A673 (cell line): Measurements from ENCODE around the gene ISOC2. TPM values are rescaled to one million over a fixed set of nuclear protein-coding genes. Genes with fewer than 3 reads are reported as not detected.

Experiments
- BruUV-seq: library from RNA; stranded (reverse); fragments of 400-500 nt; replicated peaks from 2 replicates; lab custom pipeline; 2021; lab: Mats Ljungman, UMichigan
- CTCF ChIA-PET: fragments of 300-600 bp; sonication (Branson Sonifier 250); formaldehyde crosslinking; loops from one replicate; lab custom pipeline; 2022; ENCODE audit warnings: antibody characterized with exemption; lab: Charles Lee
- POLR2A ChIA-PET: fragments of 300-600 bp; sonication (Branson Sonifier 250); formaldehyde crosslinking; loops from one replicate; lab custom pipeline; 2022; ENCODE audit warnings: antibody characterized with exemption; ENCODE audit not compliant: low non-redundant PET; lab: Charles Lee
- DNase-seq: peaks from one replicate; pipeline ENCODE4 v3.0.0-alpha.2; 2015; ENCODE audit warnings: low spot score
- H3K27ac ChIP-seq: fragments of 200-600 bp; sonication (generic); 2 replicates; pipeline ENCODE4 v1.5.1; 2016; ENCODE audit warnings: mixed run types, low read depth, mild to moderate bottlenecking, mixed read lengths, antibody characterized with exemption, low read length; ENCODE audit not compliant: poor library complexity, severe bottlenecking
- H3K27me3 ChIP-seq: fragments of 200-600 bp; sonication (generic); replicated peaks from 2 replicates; pipeline ENCODE4 v1.6.1; 2017; ENCODE audit warnings: mixed run types, low read depth, mild to moderate bottlenecking, mixed read lengths, antibody characterized with exemption, low read length; ENCODE audit not compliant: insufficient read depth, poor library complexity
- H3K36me3 ChIP-seq: fragments of 200-600 bp; sonication (generic); 2 replicates; pipeline ENCODE4 v1.6.1; 2016; ENCODE audit warnings: mixed run types, mild to moderate bottlenecking, mixed read lengths, antibody characterized with exemption, low read length; ENCODE audit not compliant: insufficient read depth, poor library complexity, severe bottlenecking
- H3K4me1 ChIP-seq: fragments of 200-600 bp; sonication (generic); 2 replicates; pipeline ENCODE4 v1.6.1; 2017; ENCODE audit warnings: mixed run types, mild to moderate bottlenecking, mixed read lengths, antibody characterized with exemption, low read length; ENCODE audit not compliant: insufficient read depth, poor library complexity, severe bottlenecking
- H3K4me3 ChIP-seq: fragments of 200-600 bp; sonication (generic); 2 replicates; pipeline ENCODE4 v1.5.1; 2016; ENCODE audit warnings: low read depth, mixed run types, mild to moderate bottlenecking, mixed read lengths, low read length; ENCODE audit not compliant: poor library complexity, severe bottlenecking
- H3K9me3 ChIP-seq: fragments of 200-600 bp; sonication (generic); 2 replicates; pipeline ENCODE4 v1.6.1; 2016; ENCODE audit warnings: mixed run types, low read depth, mild to moderate bottlenecking, mixed read lengths, antibody characterized with exemption, low read length; ENCODE audit not compliant: poor library complexity, severe bottlenecking
- CTCF ChIP-seq: fragments of 300-800, 200-600 bp; sonication (generic); conservative IDR thresholded peaks from 2 replicates; pipeline ENCODE4 v1.5.1; 2017; ENCODE audit warnings: low read depth, mild to moderate bottlenecking, antibody characterized with exemption, low read length, moderate library complexity, mixed read lengths
- EZH2 ChIP-seq: fragments of 200-600 bp; sonication (generic); IDR thresholded peaks from 2 replicates; pipeline ENCODE4 v1.6.1; 2017; ENCODE audit warnings: borderline replicate concordance, low read depth, mild to moderate bottlenecking, mixed read lengths, antibody characterized with exemption, low read length; ENCODE audit not compliant: poor library complexity, severe bottlenecking
- intact Hi-C: fragments of 100-400 bp; cut with micrococcal nuclease; formaldehyde crosslinking; loops from one replicate; pipeline ENCODE4 v1.10.0; 2022; ENCODE audit not compliant: unreplicated experiment
- total RNA-seq: library from RNA; stranded (reverse); gene quantifications from 2 replicates; pipeline ENCODE4 v1.2.3, GENCODE V29; 2021

Gene ISOC2
- total RNA-seq, 1 experiment from 2014 or later: 33.2 TPM

GRCh38 chr19:55441319-55441691 lies 20.1 kb downstream of the ISOC2 start:
- BruUV-seq: no TSS peak
- Histone ChIP-seq H3K9me3 (no peaks in the 10 kb centered on the region), H3K27me3 (peaks cover 49% of the 10 kb centered on the region), H3K36me3 (no peaks in the 10 kb centered on the region), H3K4me3 (no peak overlapping the region), H3K4me1 (peaks cover 20% of the 10 kb centered on the region), H3K27ac (no peak overlapping the region)
- no peak for DNase-seq
- intact Hi-C loops: no loop called here
- TF ChIP-seq CTCF (no peak), EZH2 (no peak)
- ChIA-PET POLR2A (no interaction called here), CTCF (no interaction called here)

GRCh38 chr19:55440411-55441105 lies 20.9 kb downstream of the ISOC2 start:
- ChIA-PET CTCF (no interaction called here), POLR2A (no interaction called here)
- Histone ChIP-seq H3K27me3 (peaks cover 45% of the 10 kb centered on the region), H3K4me1 (peaks cover 20% of the 10 kb centered on the region), H3K9me3 (no peaks in the 10 kb centered on the region), H3K4me3 (peak overlapping the region; percentile 20), H3K27ac (no peak overlapping the region), H3K36me3 (no peaks in the 10 kb centered on the region)
- no peak for DNase-seq
- TF ChIP-seq CTCF (no peak), EZH2 (no peak)
- no TSS peak for BruUV-seq
- intact Hi-C loops: no loop called here

GRCh38 chr19:55439052-55439451 lies 22.4 kb downstream of the ISOC2 start:
- no peak overlapping the region for H3K4me3 ChIP-seq
- ChIA-PET POLR2A (no interaction called here), CTCF (no interaction called here)
- no peak for DNase-seq
- H3K27me3 ChIP-seq: peaks cover 35% of the 10 kb centered on the region
- H3K36me3 ChIP-seq: no peaks in the 10 kb centered on the region
- H3K9me3 ChIP-seq: no peaks in the 10 kb centered on the region
- no peak overlapping the region for H3K27ac ChIP-seq
- H3K4me1 ChIP-seq: peaks cover 20% of the 10 kb centered on the region
- intact Hi-C loops: no loop called here
- BruUV-seq: no TSS peak
- TF ChIP-seq EZH2 (no peak), CTCF (no peak)
